Breast epithelium (tissue), 4 donors: ENCODE data around the gene PARP1. TPM values are rescaled to one million over a fixed set of nuclear protein-coding genes. Genes with fewer than 3 reads are reported as not detected.

Source experiments
- DNase-seq, 2 donors: peaks; one replicate each; pipeline ENCODE4 v3.0.0-alpha.2; 2019; ENCODE audit warnings: low spot score in 2 of 2
- H3K27ac ChIP-seq, 2 donors: fragments of 200-600 bp; sonication (generic) in 1 of 2; one replicate each; pipeline ENCODE4 v1.5.1; 2016 to 2019; ENCODE audit warnings: mild to moderate bottlenecking in 1 of 2
- H3K27me3 ChIP-seq, 2 donors: fragments of 200-600 bp; sonication (generic) in 1 of 2; one replicate each; pipeline versions ENCODE4 v1.5.1 to v1.6.0; 2017 to 2019; ENCODE audit warnings: control low read depth in 1 of 2, mild to moderate bottlenecking in 1 of 2
- H3K36me3 ChIP-seq: fragments of 200-600 bp; one replicate; pipeline ENCODE4 v1.5.1; 2019
- H3K4me1 ChIP-seq, 2 donors: fragments of 200-600 bp; sonication (generic); one replicate each; pipeline ENCODE4 v1.5.1; 2016 to 2019; ENCODE audit warnings: control low read depth in 1 of 2
- H3K4me3 ChIP-seq, 3 donors: fragments of 200-600 bp; sonication (generic); 1 replicate in 2 of 3; 2 replicates in 1 of 3; pipeline ENCODE4 v1.5.1; 2016 to 2019; ENCODE audit warnings: mild to moderate bottlenecking in 3 of 3, moderate library complexity in 2 of 3
- H3K9me3 ChIP-seq, 2 donors: fragments of 200-600 bp; sonication (generic) in 1 of 2; one replicate each; pipeline ENCODE4 v1.5.1; 2016 to 2019; ENCODE audit warnings: control low read depth in 1 of 2
- CTCF ChIP-seq, 3 donors: fragments of 450-650 bp; IDR thresholded peaks; one replicate each; pipeline ENCODE4 v1.5.1; 2016 to 2017; ENCODE audit warnings: antibody characterized with exemption in 3 of 3, mild to moderate bottlenecking in 3 of 3, moderate library complexity in 3 of 3
- POLR2A ChIP-seq: fragments of 450-650 bp; IDR thresholded peaks from one replicate; pipeline ENCODE4 v1.6.1; 2016; ENCODE audit warnings: antibody characterized with exemption, mild to moderate bottlenecking, moderate library complexity
- POLR2AphosphoS5 ChIP-seq, 3 donors: sonication (generic); formaldehyde crosslinking; IDR thresholded peaks; one replicate each; pipeline ENCODE4 v1.6.1; 2017; ENCODE audit warnings: antibody characterized with exemption in 3 of 3
- intact Hi-C: fragments of 100-400 bp; cut with DNase I; formaldehyde crosslinking; loops from one replicate; pipeline ENCODE4 v1.15.1; 2023; ENCODE audit warnings: low total_unique reads
- total RNA-seq, 3 donors: library from RNA; depleted of rRNA; stranded (reverse); fragments of >200 nt; gene quantifications; one replicate each; pipeline ENCODE4 v1.1.0, GENCODE V29; 2016

The PARP1 gene
- total RNA-seq, 3 donors from 2014 or later = 53.0 to 83.9 (median 72.3) TPM

- Histone ChIP-seq H3K27me3 (no peaks in the 10 kb centered on the region), H3K9me3 (no peaks in the 10 kb centered on the region), H3K4me3 (no peak overlapping the region), H3K36me3 (peaks cover 18% of the 10 kb centered on the region), H3K27ac (no peak overlapping the region), H3K4me1 (no peaks in the 10 kb centered on the region)
- TF ChIP-seq CTCF (IDR thresholded peaks at IDR 0.05) = no peak
- TF ChIP-seq POLR2AphosphoS5 (IDR thresholded peaks at IDR 0.05) = no peak
- no peak for TF ChIP-seq POLR2A
- no peak for DNase-seq
- intact Hi-C loops = no loop called here
These were observed 25.9 kb downstream of the PARP1 start for GRCh38 chr1:226382030-226382429.

GRCh38 chr1:226381226-226381998, 26.5 kb downstream of the PARP1 start:
- Histone ChIP-seq H3K27me3 (no peaks in the 10 kb centered on the region), H3K4me1 (no peaks in the 10 kb centered on the region), H3K4me3 (no peak overlapping the region), H3K9me3 (no peaks in the 10 kb centered on the region), H3K27ac (no peak overlapping the region), H3K36me3 (peaks cover 18% of the 10 kb centered on the region)
- TF ChIP-seq POLR2AphosphoS5 (IDR thresholded peaks at IDR 0.05) (no peak), CTCF (IDR thresholded peaks at IDR 0.05) (no peak), POLR2A (no peak)
- no peak for DNase-seq
- intact Hi-C loops = no loop called here

- Histone ChIP-seq H3K27me3 (no peaks in the 10 kb centered on the region), H3K36me3 (peaks cover 7% of the 10 kb centered on the region), H3K4me1 (no peaks in the 10 kb centered on the region), H3K4me3 (no peak overlapping the region), H3K9me3 (no peaks in the 10 kb centered on the region), H3K27ac (no peak overlapping the region)
- DNase-seq = no peak
- no peak for TF ChIP-seq CTCF (IDR thresholded peaks at IDR 0.05)
- TF ChIP-seq POLR2A = no peak
- no peak for TF ChIP-seq POLR2AphosphoS5 (IDR thresholded peaks at IDR 0.05)
- intact Hi-C loops = no loop called here
These were observed 29.8 kb downstream of the PARP1 start for GRCh38 chr1:226378071-226378470.

- intact Hi-C loops = no loop called here
- H3K36me3 ChIP-seq = no peaks in the 10 kb centered on the region
- TF ChIP-seq CTCF (IDR thresholded peaks at IDR 0.05) (no peak), POLR2AphosphoS5 (IDR thresholded peaks at IDR 0.05) (no peak)
These were observed 31.6 kb downstream of the PARP1 start for GRCh38 chr1:226376300-226376699.

GRCh38 chr1:226373376-226373775, 34.5 kb downstream of the PARP1 start:
- H3K4me3 ChIP-seq = no peak overlapping the region
- no peaks in the 10 kb centered on the region for H3K27me3 ChIP-seq
- TF ChIP-seq POLR2AphosphoS5 (IDR thresholded peaks at IDR 0.05) (no peak), POLR2A (no peak), CTCF (IDR thresholded peaks at IDR 0.05) (no peak)
- intact Hi-C loops = no loop called here
- H3K27ac ChIP-seq = no peak overlapping the region
- no peaks in the 10 kb centered on the region for H3K4me1 ChIP-seq
- DNase-seq = no peak
- peaks cover 6% of the 10 kb centered on the region for H3K36me3 ChIP-seq
- no peaks in the 10 kb centered on the region for H3K9me3 ChIP-seq

More at GRCh38 chr1:226376300-226376699, 31.6 kb downstream of the PARP1 start:
- no peak for DNase-seq
- no peaks in the 10 kb centered on the region for H3K27me3 ChIP-seq
- H3K4me1 ChIP-seq = no peaks in the 10 kb centered on the region
- no peak overlapping the region for H3K27ac ChIP-seq
- no peak overlapping the region for H3K4me3 ChIP-seq
- no peaks in the 10 kb centered on the region for H3K9me3 ChIP-seq
